Natural killer cell (primary cell): Measurements from ENCODE around the gene ARHGEF16. TPM values are rescaled to one million over a fixed set of nuclear protein-coding genes. Genes with fewer than 3 reads are reported as not detected.

Experiments
- ATAC-seq, 3 donors: fragments of 150-1000 bp in 2 of 3; fragments of 200-7000 bp in 1 of 3; cut with Tn5 transposase; 1 replicate in 1 of 3; 2 replicates in 2 of 3; pipeline ENCODE4 v1.10.0; 2021; ENCODE audit warnings: mild to moderate bottlenecking in 2 of 3, moderate library complexity in 2 of 3
- DNase-seq, 2 donors: peaks; one replicate each; pipeline versions ENCODE4 v3.0.0 to v3.0.0-alpha.2; 2013 to 2021; ENCODE audit warnings: mixed read lengths in 1 of 2
- H3K27ac ChIP-seq: one replicate; pipeline ENCODE4 v1.5.1; 2013; ENCODE audit warnings: mild to moderate bottlenecking, low read length
- H3K27me3 ChIP-seq: one replicate; pipeline ENCODE4 v1.6.1; 2013; ENCODE audit warnings: low read length; ENCODE audit not compliant: control insufficient read depth, insufficient read depth
- H3K36me3 ChIP-seq: one replicate; pipeline ENCODE4 v1.6.1; 2013; ENCODE audit warnings: low read length; ENCODE audit not compliant: control insufficient read depth, insufficient read depth
- H3K4me1 ChIP-seq: one replicate; pipeline ENCODE4 v1.6.1; 2013; ENCODE audit warnings: low read length; ENCODE audit not compliant: control insufficient read depth, insufficient read depth
- H3K4me3 ChIP-seq: one replicate; pipeline ENCODE4 v1.5.1; 2013; ENCODE audit warnings: low read length
- H3K9me3 ChIP-seq: one replicate; pipeline ENCODE4 v1.6.1; 2013; ENCODE audit warnings: low read length; ENCODE audit not compliant: control insufficient read depth, insufficient read depth
- H3K27ac Mint-ChIP-seq, 2 donors: one replicate each; pipeline ENCODE4 v1.8.0; 2022; ENCODE audit warnings: mild to moderate bottlenecking in 2 of 2, mixed read lengths in 2 of 2, moderate library complexity in 1 of 2
- H3K27me3 Mint-ChIP-seq, 2 donors: one replicate each; pipeline ENCODE4 v1.8.0; 2022; ENCODE audit warnings: low read depth in 2 of 2, mixed read lengths in 2 of 2
- H3K36me3 Mint-ChIP-seq: one replicate; pipeline ENCODE4 v1.8.0; 2022; ENCODE audit warnings: mixed read lengths
- H3K4me1 Mint-ChIP-seq, 2 donors: one replicate each; pipeline ENCODE4 v1.8.0; 2022; ENCODE audit warnings: mixed read lengths in 2 of 2
- H3K4me3 Mint-ChIP-seq: one replicate; pipeline ENCODE4 v1.8.0; 2022; ENCODE audit warnings: mild to moderate bottlenecking, moderate library complexity, mixed read lengths
- H3K9me3 Mint-ChIP-seq, 2 donors: one replicate each; pipeline ENCODE4 v1.8.0; 2022; ENCODE audit warnings: mixed read lengths in 2 of 2
- CTCF ChIP-seq: fragments of 200-600 bp; IDR thresholded peaks from one replicate; pipeline ENCODE4 v1.8.0; 2022; ENCODE audit warnings: antibody characterized with exemption
- WGBS: methylation state at CpG from one replicate; pipeline ENCODE4 v1.1.7; 2013; ENCODE audit warnings: missing lambda C conversion rate; ENCODE audit not compliant: insufficient coverage; 5-methylcytosine and 5-hydroxymethylcytosine counted together
- intact Hi-C: fragments of 100-400 bp; cut with micrococcal nuclease; formaldehyde crosslinking; loops from one replicate; pipeline ENCODE4 v1.14.2; 2022
- total RNA-seq, 4 donors: library from RNA; stranded (reverse); fragments of 120-200 nt in 1 of 4; gene quantifications; one replicate each; pipeline versions ENCODE4 v1.2.3 to v1.2.4, GENCODE V29; 2013 to 2022

The ARHGEF16 gene
- total RNA-seq, 3 donors from 2014 or later (not counting 1 experiment from before 2014, with no cell fraction given) = not detected

DNA sequence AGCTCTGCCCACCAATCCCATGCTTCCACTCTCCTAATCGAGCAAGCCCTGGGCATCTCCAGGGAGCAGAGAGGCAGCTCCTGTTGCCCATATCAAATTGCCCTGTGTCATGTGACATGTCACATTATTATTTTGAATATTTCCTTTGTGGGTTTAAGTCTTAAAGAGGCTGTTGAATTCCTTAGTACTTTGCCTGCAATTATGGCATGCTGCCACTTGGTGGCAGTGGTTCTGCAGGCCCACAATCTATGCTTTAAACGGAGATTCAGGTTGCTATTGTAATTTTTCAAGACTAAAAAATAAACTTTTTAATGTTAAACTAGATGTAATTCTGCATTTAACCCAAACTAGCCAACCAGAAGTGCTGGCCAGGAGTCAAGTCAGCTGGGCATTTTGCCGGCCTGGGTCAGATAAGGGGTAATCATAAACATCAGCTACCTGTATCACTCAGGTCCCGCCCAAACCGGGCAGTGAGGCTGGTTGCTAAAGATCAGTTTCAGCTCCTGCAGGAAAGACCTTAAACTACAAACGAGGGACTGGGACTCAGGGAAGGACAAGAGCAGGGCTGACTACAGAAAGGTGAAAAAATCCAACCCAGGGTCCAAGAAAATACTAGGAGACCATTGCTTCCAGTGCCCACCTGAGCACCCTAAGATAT, 37.3 kb upstream of the ARHGEF16 start:
- H3K27me3 Mint-ChIP-seq = peaks cover 8 to 18% of the 10 kb centered on the region in 2 donors
- Histone ChIP-seq H3K36me3 (no peaks in the 10 kb centered on the region), H3K27ac (no peak overlapping the region), H3K27me3 (no peaks in the 10 kb centered on the region), H3K9me3 (peaks cover 12% of the 10 kb centered on the region), H3K4me3 (no peak overlapping the region), H3K4me1 (no peaks in the 10 kb centered on the region)
- WGBS = 98% methylated on average over 5 of the region's 6 CpGs
- H3K4me1 Mint-ChIP-seq = no peaks in the 10 kb centered on the region
- no peak overlapping the region for H3K4me3 Mint-ChIP-seq
- ATAC-seq (no peak), DNase-seq (no peak)
- H3K27ac Mint-ChIP-seq = no peak overlapping the region
- no peaks in the 10 kb centered on the region for H3K36me3 Mint-ChIP-seq
- intact Hi-C loops = no loop called here
- H3K9me3 Mint-ChIP-seq = no peaks in the 10 kb centered on the region
- no peak for TF ChIP-seq CTCF

DNA sequence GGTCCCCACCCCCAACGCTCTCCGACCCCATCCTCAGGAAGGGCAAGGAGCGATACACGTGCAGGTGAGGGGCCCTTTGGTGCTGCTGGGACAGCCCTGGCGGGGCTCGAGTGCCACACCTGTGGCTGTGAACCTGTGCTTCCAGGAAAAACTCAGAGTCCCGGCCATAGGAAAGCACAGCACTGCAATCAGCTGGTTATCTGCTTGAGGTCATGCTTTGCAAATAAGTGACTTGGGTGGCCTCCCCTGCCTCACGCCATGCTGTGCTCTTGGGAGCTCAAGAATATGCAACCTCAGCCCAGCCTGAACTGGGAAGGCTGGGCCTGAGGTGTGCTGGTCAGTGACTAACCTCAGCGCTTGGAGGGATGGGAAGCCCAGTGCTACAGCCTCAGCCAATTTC, 36.5 kb upstream of the ARHGEF16 start:
- no peaks in the 10 kb centered on the region for H3K4me1 ChIP-seq
- H3K36me3 ChIP-seq = no peaks in the 10 kb centered on the region
- H3K4me1 Mint-ChIP-seq = no peaks in the 10 kb centered on the region
- no peaks in the 10 kb centered on the region for H3K36me3 Mint-ChIP-seq
- H3K27me3 Mint-ChIP-seq = peaks cover 7 to 18% of the 10 kb centered on the region in 2 donors
- intact Hi-C loops = no loop called here
- H3K27ac ChIP-seq = no peak overlapping the region
- no peaks in the 10 kb centered on the region for H3K9me3 Mint-ChIP-seq
- no peak overlapping the region for H3K4me3 ChIP-seq
- no peak overlapping the region for H3K27ac Mint-ChIP-seq
- peaks cover 12% of the 10 kb centered on the region for H3K9me3 ChIP-seq
- H3K27me3 ChIP-seq = no peaks in the 10 kb centered on the region
- WGBS = 96% methylated on average over 9 of the region's 9 CpGs
- H3K4me3 Mint-ChIP-seq = no peak overlapping the region
- DNase-seq (no peak), ATAC-seq (no peak)
- TF ChIP-seq CTCF = no peak

- intact Hi-C loops = no loop called here
- Histone ChIP-seq H3K4me1 (no peaks in the 10 kb centered on the region), H3K27ac (no peak overlapping the region), H3K4me3 (no peak overlapping the region), H3K36me3 (no peaks in the 10 kb centered on the region), H3K9me3 (peaks cover 12% of the 10 kb centered on the region), H3K27me3 (no peaks in the 10 kb centered on the region)
- Mint-ChIP-seq H3K27ac (no peak overlapping the region), H3K4me1 (no peaks in the 10 kb centered on the region), H3K4me3 (no peak overlapping the region), H3K36me3 (no peaks in the 10 kb centered on the region), H3K9me3 (no peaks in the 10 kb centered on the region), H3K27me3 (peaks cover 7 to 18% of the 10 kb centered on the region in 2 donors)
- 92% methylated on average over 8 of the region's 8 CpGs for WGBS
- no peak for TF ChIP-seq CTCF
- DNase-seq (no peak), ATAC-seq (peak in 1 of 3 donors; percentile 9)
These were observed 35.9 kb upstream of the ARHGEF16 start for GRCh38 chr1:3418600-3418999.
